ENCODE data around the gene ELAC2. TPM values are rescaled to one million over a fixed set of nuclear protein-coding genes. Genes with fewer than 3 reads are reported as not detected.

Gene ELAC2
- total and polyA plus RNA-seq, 2 of the 4 experiments (the other 2 are of a cell fraction): 75.2 to 80.7 TPM

DNA sequence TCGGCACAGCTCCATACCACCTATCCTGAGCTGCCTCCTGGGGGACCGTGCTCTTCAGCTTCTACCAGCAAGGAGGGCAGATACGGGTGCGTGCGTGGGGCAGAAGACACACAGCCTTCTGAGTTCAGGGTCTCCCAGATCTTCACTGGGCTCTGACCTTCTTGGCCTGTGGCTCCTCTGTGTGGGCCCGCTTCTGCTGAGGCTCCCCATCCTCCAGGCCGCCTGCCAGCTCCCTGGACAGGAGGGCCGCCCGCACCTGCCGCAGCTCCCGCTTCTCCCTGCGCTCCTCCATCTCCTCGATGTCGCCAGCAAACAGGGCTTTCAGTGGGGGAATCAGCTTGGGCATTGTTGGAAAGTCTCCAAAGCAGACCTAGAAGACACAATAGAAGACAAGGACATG lies 25.2 kb downstream of the ELAC2 start:
- Histone ChIP-seq H3K27me3 (ENCODE audit: control insufficient read depth, insufficient read depth, low read length) (no peaks in the 10 kb centered on the region), H3K4me2 (ENCODE audit: low read depth, low read length) (no peak overlapping the region), H3K14ac (replicated peaks; ENCODE audit: low read depth, low read length) (no peak overlapping the region), H3K79me1 (ENCODE audit: low read depth in 1 of 2, low read length in 2 of 2) (no peaks in the 10 kb centered on the region), H2BK15ac (ENCODE audit: low read depth, low read length) (no peak overlapping the region), H4K20me1 (ENCODE audit: insufficient read depth, low read length) (no peaks in the 10 kb centered on the region), H4K91ac (ENCODE audit: insufficient read depth, low read depth, low read length) (no peak overlapping the region), H4K8ac (ENCODE audit: low read depth in 2 of 2, low read length in 2 of 2) (no peak overlapping the region), H3K36me3 (ENCODE audit: control insufficient read depth, insufficient read depth, low read length) (peaks cover 66% of the 10 kb centered on the region), H2AFZ (replicated peaks; ENCODE audit: low read length, poor library complexity) (no peak overlapping the region), H3K56ac (ENCODE audit: extremely low read depth, insufficient read depth, low read length) (no peak overlapping the region), H2BK5ac (ENCODE audit: low read depth, low read length, poor library complexity, severe bottlenecking) (no peak overlapping the region), H3K4ac (ENCODE audit: low read depth, low read length) (no peak overlapping the region), H3K9me3 (ENCODE audit: control insufficient read depth, insufficient read depth, low read length) (no peaks in the 10 kb centered on the region), H3K23ac (ENCODE audit: low read depth, low read length) (no peak overlapping the region), H2BK20ac (ENCODE audit: low read depth, low read length) (no peak overlapping the region), H3K18ac (ENCODE audit: low read depth, low read length) (no peak overlapping the region), H2AK5ac (ENCODE audit: low read depth, low read length) (no peak overlapping the region), H2BK120ac (ENCODE audit: low read depth, low read length) (no peak overlapping the region), H3K9ac (ENCODE audit: low read depth, low read length) (no peak overlapping the region), H2AK9ac (replicated peaks; ENCODE audit: low read depth, low read length, poor library complexity) (no peak overlapping the region), H3K4me1 (ENCODE audit: control insufficient read depth, insufficient read depth, low read length) (no peaks in the 10 kb centered on the region), H3K4me3 (ENCODE audit: insufficient read depth, low read depth, low read length) (no peak overlapping the region), H4K5ac (ENCODE audit: low read depth, low read length) (no peak overlapping the region), H3K9me1 (ENCODE audit: insufficient read depth, low read length) (no peaks in the 10 kb centered on the region), H3K27ac (ENCODE audit: insufficient read depth, low read length) (no peak overlapping the region)
- DNase-seq: no peak
- in situ Hi-C loops (cut with MboI; ENCODE audit: low sequenced_read_pairs) (no loop called here), dilution Hi-C loops (cut with HindIII; ENCODE audit: low sequenced_read_pairs, unreplicated experiment) (no loop called here), intact Hi-C loops (cut with micrococcal nuclease) (no loop called here)
- WGBS, 2 experiments (ENCODE audit: extremely low coverage in 2 of 2, insufficient read length in 1 of 2): 100% methylated on average over 8 of the region's 14 CpGs; no CpG with 5 or more reads in 1 of the 2 experiments
- no peak for ATAC-seq (ENCODE audit: low read depth)
- ChIA-PET POLR2A (ENCODE audit: unreplicated experiment) (no interaction called here), CTCF (interaction anchor here (0.6 to 1.0 kb wide), 2 partner anchors 10 to 1915 kb away, joined by 3 read pairs; no protein-coding TSS in a partner anchor)
- no TSS peak for BruUV-seq (replicated peaks)
- TF ChIP-seq, protein P1, sequence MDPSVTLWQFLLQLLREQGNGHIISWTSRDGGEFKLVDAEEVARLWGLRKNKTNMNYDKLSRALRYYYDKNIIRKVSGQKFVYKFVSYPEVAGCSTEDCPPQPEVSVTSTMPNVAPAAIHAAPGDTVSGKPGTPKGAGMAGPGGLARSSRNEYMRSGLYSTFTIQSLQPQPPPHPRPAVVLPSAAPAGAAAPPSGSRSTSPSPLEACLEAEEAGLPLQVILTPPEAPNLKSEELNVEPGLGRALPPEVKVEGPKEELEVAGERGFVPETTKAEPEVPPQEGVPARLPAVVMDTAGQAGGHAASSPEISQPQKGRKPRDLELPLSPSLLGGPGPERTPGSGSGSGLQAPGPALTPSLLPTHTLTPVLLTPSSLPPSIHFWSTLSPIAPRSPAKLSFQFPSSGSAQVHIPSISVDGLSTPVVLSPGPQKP (IDR thresholded peaks at IDR 0.05; ENCODE audit: borderline replicate concordance, low read depth, low read length): no peak
- no peak for TF ChIP-seq SMC3 (IDR thresholded peaks at IDR 0.05; ENCODE audit: low read depth, low read length)
- TF ChIP-seq, protein P2, sequence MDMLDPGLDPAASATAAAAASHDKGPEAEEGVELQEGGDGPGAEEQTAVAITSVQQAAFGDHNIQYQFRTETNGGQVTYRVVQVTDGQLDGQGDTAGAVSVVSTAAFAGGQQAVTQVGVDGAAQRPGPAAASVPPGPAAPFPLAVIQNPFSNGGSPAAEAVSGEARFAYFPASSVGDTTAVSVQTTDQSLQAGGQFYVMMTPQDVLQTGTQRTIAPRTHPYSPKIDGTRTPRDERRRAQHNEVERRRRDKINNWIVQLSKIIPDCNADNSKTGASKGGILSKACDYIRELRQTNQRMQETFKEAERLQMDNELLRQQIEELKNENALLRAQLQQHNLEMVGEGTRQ (IDR thresholded peaks at IDR 0.05; ENCODE audit: low read depth, low read length): no peak
- TF ChIP-seq MAFK (IDR thresholded peaks at IDR 0.05; ENCODE audit: low read depth, low read length): no peak
- TF ChIP-seq CTCF (conservative IDR thresholded peaks at IDR 0.05; ENCODE audit: low read depth, low read length): no peak
- TF ChIP-seq MAZ (IDR thresholded peaks at IDR 0.05; ENCODE audit: borderline replicate concordance, low read depth, low read length): no peak
- TF ChIP-seq RCOR1 (IDR thresholded peaks at IDR 0.05; ENCODE audit: insufficient replicate concordance, low read length): no peak
- no peak for TF ChIP-seq MXI1 (IDR thresholded peaks at IDR 0.05; ENCODE audit: borderline replicate concordance, low read depth, low read length)
- TF ChIP-seq CEBPB (IDR thresholded peaks at IDR 0.05; ENCODE audit: low read depth, low read length): no peak
- no peak for TF ChIP-seq CHD1 (IDR thresholded peaks at IDR 0.05; ENCODE audit: low read depth, low read length)
- no peak for TF ChIP-seq FOS (IDR thresholded peaks at IDR 0.05; ENCODE audit: low read depth, low read length)
- TF ChIP-seq NFE2L2 (IDR thresholded peaks at IDR 0.05; ENCODE audit: low read depth, low read length): no peak
- no peak for TF ChIP-seq POLR2A (IDR thresholded peaks at IDR 0.05; ENCODE audit: low read depth, low read length)
- TF ChIP-seq RFX5 (IDR thresholded peaks at IDR 0.05; ENCODE audit: low read depth, low read length): no peak
- TF ChIP-seq RAD21 (IDR thresholded peaks at IDR 0.05; ENCODE audit: low read length): no peak
- no peak for TF ChIP-seq BHLHE40 (IDR thresholded peaks at IDR 0.05; ENCODE audit: low read depth, low read length)
